ENCODE results near the gene AUTS2.

GRCh38 chr7:69708857-69709256 is 110.6 kb downstream of the AUTS2 start:
- TF ChIP-seq CTCF (conservative IDR thresholded peaks at IDR 0.05; ENCODE audit: low read length) (no peak), EZH2phosphoT487 (IDR thresholded peaks at IDR 0.05; ENCODE audit: borderline replicate concordance) (no peak)
